HEK293T (cell line): ENCODE data around the gene SEPTIN5.

Experiments used
- CTCF ChIA-PET: fragments of 350-600 bp; formaldehyde crosslinking; extraction: SDS; loops from one replicate; lab custom pipeline; 2021; ENCODE audit warnings: antibody characterized with exemption, inconsistent platforms; lab: Yijun Ruan, JAX
- POLR2A ChIA-PET: fragments of 350-600 bp; formaldehyde crosslinking; extraction: SDS; loops from one replicate; lab custom pipeline; 2020; ENCODE audit warnings: antibody characterized with exemption, inconsistent platforms; lab: Yijun Ruan, JAX
- DNase-seq: peaks from one replicate; pipeline ENCODE4 v3.0.0; 2012; ENCODE audit warnings: mixed read lengths; ENCODE audit errors: extremely low spot score
- ARNT ChIP-seq: fragments of 450-650 bp; IDR thresholded peaks from 2 replicates; pipeline ENCODE4 v1.6.1; 2017; ENCODE audit warnings: mild to moderate bottlenecking
- BHLHE40 ChIP-seq: fragments of 450-650 bp; IDR thresholded peaks from 2 replicates; pipeline ENCODE4 v1.6.1; 2016; ENCODE audit warnings: mild to moderate bottlenecking, moderate library complexity, borderline replicate concordance
- CTBP1 ChIP-seq: fragments of 450-650 bp; IDR thresholded peaks from 2 replicates; pipeline ENCODE4 v1.6.1; 2016; ENCODE audit warnings: borderline replicate concordance
- ELF4 ChIP-seq: fragments of 450-650 bp; IDR thresholded peaks from 2 replicates; pipeline ENCODE4 v1.6.1; 2017; ENCODE audit warnings: antibody characterized with exemption
- FOXA1 ChIP-seq: fragments of 450-650 bp; IDR thresholded peaks from 2 replicates; pipeline ENCODE4 v1.6.1; 2016; ENCODE audit warnings: mild to moderate bottlenecking
- FOXK2 ChIP-seq: fragments of 450-650 bp; IDR thresholded peaks from 2 replicates; pipeline ENCODE4 v1.6.1; 2016; ENCODE audit warnings: mild to moderate bottlenecking
- FOXM1 ChIP-seq: fragments of 450-650 bp; IDR thresholded peaks from 2 replicates; pipeline ENCODE4 v1.6.1; 2017; ENCODE audit warnings: mild to moderate bottlenecking, borderline replicate concordance
- HDGF ChIP-seq: fragments of 450-650 bp; IDR thresholded peaks from 2 replicates; pipeline ENCODE4 v1.6.1; 2017; ENCODE audit warnings: antibody characterized with exemption, borderline replicate concordance
- L3MBTL2 ChIP-seq: fragments of 450-650 bp; conservative IDR thresholded peaks from 2 replicates; pipeline ENCODE4 v1.6.1; 2016; ENCODE audit warnings: mild to moderate bottlenecking
- LEF1 ChIP-seq: fragments of 450-650 bp; IDR thresholded peaks from 2 replicates; pipeline ENCODE4 v1.6.1; 2017; ENCODE audit warnings: mild to moderate bottlenecking, borderline replicate concordance
- NFRKB ChIP-seq: fragments of 450-650 bp; IDR thresholded peaks from 2 replicates; pipeline ENCODE4 v1.6.1; 2016; ENCODE audit warnings: mild to moderate bottlenecking, moderate library complexity
- SP1 ChIP-seq: fragments of 450-650 bp; IDR thresholded peaks from 2 replicates; pipeline ENCODE4 v1.6.1; 2017
- SUZ12 ChIP-seq: fragments of 450-650 bp; IDR thresholded peaks from 2 replicates; pipeline ENCODE4 v1.6.1; 2016; ENCODE audit warnings: mild to moderate bottlenecking
- TARDBP ChIP-seq: fragments of 450-650 bp; IDR thresholded peaks from 2 replicates; pipeline ENCODE4 v1.6.1; 2016
- ZNF384 ChIP-seq: fragments of 450-650 bp; IDR thresholded peaks from 2 replicates; pipeline ENCODE4 v1.6.1; 2016
- TF ChIP-seq, protein P1 (sequence below): fragments of 450-650 bp; IDR thresholded peaks from 2 replicates; pipeline ENCODE4 v1.6.1; 2016

Gene SEPTIN5

DNA sequence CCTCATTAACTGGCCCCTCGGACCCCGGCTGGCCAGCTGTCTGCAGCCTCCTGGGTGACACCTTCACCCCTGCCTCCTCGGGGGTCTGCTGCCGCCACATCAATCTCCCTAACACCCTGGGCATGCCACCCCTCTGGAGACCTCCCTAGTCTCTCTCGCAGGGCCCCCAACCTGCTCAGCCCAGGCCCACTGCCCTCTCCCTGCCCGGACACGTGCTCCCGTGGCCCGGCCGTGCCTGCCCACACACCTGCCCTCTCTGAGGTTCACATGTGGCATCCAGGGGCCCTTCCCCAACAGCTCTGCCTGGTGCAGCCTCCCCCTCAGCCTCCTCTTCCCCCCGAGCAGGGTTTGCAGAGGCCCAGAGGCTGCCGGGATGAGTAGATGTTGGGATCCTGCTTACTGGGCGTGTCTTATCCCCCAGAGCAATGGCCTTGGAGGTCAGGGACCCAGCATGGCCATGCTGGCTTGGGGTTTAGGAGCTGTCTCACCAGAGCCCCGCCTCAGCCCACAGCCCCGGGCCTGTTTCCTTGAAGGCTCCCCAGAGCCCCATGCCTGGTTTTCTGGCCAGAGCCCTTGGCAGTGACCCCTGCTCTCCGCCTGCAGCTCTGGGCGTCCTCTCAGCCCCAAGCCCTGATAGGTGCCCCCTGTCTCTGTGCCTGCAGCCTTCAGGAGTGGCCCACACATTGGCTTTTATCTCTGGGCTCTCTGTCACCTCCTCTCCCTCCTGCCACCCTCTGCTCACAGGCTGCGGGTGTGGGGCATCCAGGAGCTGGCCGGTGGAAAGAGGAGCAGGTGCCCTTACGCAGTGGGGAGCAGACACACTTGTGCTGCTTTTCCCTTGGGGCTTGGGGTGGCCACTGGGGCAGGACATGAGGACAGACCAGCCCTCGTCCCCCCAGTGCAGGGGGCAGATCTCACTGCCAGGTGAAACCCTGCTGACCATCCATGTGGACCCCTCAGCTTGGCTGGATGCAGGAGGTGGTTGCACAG lies 25.7 kb upstream of the SEPTIN5 start:
- POLR2A ChIA-PET: interaction anchor here (1.2 kb wide), 1 partner anchor 209 kb away, joined by 3 read pairs; the partner anchor contains the start of gene CDC45
- TF ChIP-seq TARDBP (no peak), CTBP1 (no peak), LEF1 (no peak), ARNT (no peak), L3MBTL2 (no peak), ZNF384 (no peak), SUZ12 (no peak), NFRKB (no peak), FOXK2 (no peak)
- TF ChIP-seq, protein P1, sequence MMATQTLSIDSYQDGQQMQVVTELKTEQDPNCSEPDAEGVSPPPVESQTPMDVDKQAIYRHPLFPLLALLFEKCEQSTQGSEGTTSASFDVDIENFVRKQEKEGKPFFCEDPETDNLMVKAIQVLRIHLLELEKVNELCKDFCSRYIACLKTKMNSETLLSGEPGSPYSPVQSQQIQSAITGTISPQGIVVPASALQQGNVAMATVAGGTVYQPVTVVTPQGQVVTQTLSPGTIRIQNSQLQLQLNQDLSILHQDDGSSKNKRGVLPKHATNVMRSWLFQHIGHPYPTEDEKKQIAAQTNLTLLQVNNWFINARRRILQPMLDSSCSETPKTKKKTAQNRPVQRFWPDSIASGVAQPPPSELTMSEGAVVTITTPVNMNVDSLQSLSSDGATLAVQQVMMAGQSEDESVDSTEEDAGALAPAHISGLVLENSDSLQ: no peak

DNA sequence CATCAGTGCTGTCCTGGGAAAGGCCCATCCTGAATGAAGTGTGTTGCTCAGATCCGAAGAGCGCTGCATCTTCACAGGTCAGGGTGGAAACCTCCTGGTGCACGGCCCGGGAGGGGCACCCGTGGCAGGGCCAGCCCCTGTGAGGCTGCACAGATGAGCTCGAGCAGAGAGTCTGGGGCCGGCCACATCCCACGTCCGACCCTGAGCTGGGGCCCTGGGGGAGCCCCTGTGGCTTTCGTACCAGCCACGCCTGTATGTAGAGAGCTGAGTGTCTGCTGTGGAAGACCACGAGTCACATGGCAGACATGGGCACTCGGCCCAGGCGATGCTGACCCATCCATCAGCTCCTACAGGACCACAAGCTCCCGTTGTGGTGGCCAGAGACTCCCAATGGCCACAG lies 24.9 kb upstream of the SEPTIN5 start:
- ChIA-PET POLR2A (interaction anchor here (1.2 kb wide), 1 partner anchor 210 kb away, joined by 3 read pairs; the partner anchor contains the start of gene CDC45), CTCF (interaction anchor here (0.7 to 1.6 kb wide), 2 partner anchors 10 to 55 kb away, joined by 7 to 24 read pairs; no protein-coding TSS in a partner anchor)
- DNase-seq: no peak
- TF ChIP-seq FOXK2: no peak
- TF ChIP-seq TARDBP: no peak
- no peak for TF ChIP-seq SUZ12
- TF ChIP-seq ELF4: no peak
- TF ChIP-seq CTBP1: no peak
- TF ChIP-seq LEF1: no peak
- no peak for TF ChIP-seq HDGF
- no peak for TF ChIP-seq FOXA1
- no peak for TF ChIP-seq FOXM1
- no peak for TF ChIP-seq L3MBTL2

More for the DNA sequence above, 25.7 kb upstream of the SEPTIN5 start:
- CTCF ChIA-PET: interaction anchor here (1.6 kb wide), 1 partner anchor 9 kb away, joined by 24 read pairs; no protein-coding TSS in a partner anchor
- DNase-seq: peak; percentile 7

DNA sequence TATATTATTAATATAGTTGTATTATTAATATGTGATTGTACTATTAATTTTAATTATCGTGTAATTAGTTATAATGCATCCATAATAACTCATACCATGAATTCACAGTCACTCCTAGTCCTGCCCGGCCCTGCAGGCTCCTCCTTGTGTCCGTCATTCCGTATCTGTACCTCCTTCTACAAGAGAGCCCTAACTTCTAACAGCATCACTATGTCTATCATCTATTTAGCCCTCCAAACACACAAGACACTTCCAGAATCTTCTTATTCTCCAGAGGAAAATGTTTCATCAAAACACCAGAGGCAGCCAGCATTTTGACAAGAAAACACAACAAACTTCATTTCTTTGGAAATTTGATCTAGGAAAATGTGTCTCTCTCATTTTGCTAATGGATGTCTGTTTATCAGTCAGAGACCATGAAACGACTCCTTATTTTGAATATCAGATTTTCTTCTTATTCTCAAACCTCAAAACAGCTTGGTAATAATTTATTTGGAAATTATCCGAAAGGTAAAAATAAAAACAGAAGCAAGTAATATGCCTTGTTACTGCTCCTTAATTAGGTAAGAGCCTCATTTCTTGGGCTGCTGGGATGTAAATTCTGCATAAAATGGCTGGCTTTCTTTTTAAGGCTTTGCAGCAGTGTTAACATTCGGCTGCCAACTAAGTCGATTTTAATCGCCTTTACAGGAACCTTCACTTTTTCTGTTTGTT lies 23.1 kb upstream of the SEPTIN5 start:
- ChIA-PET POLR2A (interaction anchor here (0.7 to 1.3 kb wide), 4 partner anchors 11 to 785 kb away, joined by 3 to 4 read pairs (median 3); partner anchors contain the start of gene DGCR6), CTCF (interaction anchor here (0.8 to 1.8 kb wide), 3 partner anchors 11 to 39 kb away, joined by 3 to 11 read pairs (median 3); no protein-coding TSS in a partner anchor)
- DNase-seq: no peak
- TF ChIP-seq SUZ12: no peak
- TF ChIP-seq SP1: no peak
- no peak for TF ChIP-seq LEF1
- no peak for TF ChIP-seq ELF4
- TF ChIP-seq TARDBP: no peak
- TF ChIP-seq FOXM1: no peak
- no peak for TF ChIP-seq ZNF384
- TF ChIP-seq, protein P1: peak; percentile 47
- no peak for TF ChIP-seq L3MBTL2

DNA sequence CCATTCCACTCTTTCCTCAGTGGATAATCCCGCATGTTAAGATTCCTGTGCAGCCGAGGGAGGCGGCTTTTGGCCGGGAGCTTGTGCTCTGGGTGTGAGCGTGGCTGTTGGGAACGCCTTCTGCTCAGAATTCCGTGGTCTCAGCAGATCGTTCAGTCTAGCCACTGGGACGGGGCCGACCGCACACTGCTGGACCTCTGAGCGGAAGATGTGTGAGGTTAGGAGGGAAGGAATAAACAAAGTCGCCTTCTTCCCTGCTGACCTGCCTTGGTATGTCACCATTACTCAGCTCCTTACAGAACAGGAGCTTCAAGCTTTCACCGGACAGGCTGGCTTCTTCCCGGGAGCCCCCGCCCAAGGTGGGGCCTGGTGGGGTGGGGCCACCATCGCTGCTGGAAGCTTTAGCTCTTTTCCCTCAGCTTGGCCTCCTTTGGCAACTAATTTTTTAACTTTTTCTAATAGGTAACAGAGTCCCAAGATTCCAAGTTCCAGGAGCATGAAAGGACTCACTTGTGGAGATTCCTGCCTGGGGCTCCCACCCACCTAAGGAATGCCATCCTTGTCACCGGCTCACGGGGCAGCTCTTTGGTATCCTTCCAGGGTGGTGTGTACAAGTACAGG lies 22.5 kb upstream of the SEPTIN5 start:
- ChIA-PET POLR2A (interaction anchor here (0.7 to 1.3 kb wide), 4 partner anchors 10 to 786 kb away, joined by 3 to 4 read pairs (median 3); partner anchors contain the start of gene DGCR6), CTCF (interaction anchor here (0.8 to 1.8 kb wide), 2 partner anchors 12 to 14 kb away, joined by 3 to 11 read pairs; no protein-coding TSS in a partner anchor)
- DNase-seq: peak; percentile 65
- no peak for TF ChIP-seq FOXA1
- TF ChIP-seq HDGF: peak; percentile 51; the same call in 1 of the 2 replicates
- TF ChIP-seq FOXM1: no peak
- TF ChIP-seq CTBP1: no peak
- TF ChIP-seq ELF4: no peak
- no peak; the same call in 1 of the 2 replicates for TF ChIP-seq L3MBTL2

DNA sequence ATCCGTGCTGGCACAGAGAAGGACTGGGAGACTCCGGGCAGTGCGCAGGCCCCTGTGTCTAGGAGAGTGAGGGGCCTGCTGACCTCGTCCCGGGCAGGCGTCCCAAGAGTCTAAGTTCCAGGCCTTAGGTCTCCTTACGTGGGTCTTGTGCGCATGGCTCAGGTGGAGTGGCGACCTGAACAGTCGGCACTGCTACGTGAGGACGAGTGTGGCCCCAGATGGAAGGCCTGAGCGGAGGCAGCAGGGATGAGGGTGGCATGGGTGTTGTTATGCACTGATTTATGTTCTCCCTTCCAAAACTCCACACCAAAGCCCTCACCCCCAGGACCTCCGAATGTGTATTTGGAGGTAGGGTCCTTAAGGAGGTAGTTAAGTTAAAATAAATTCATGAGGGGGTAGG lies 20.7 kb upstream of the SEPTIN5 start:
- POLR2A ChIA-PET: no interaction called here
- DNase-seq: no peak
- CTCF ChIA-PET: no interaction called here
- TF ChIP-seq ARNT (no peak), FOXK2 (no peak), ELF4 (no peak)

DNA sequence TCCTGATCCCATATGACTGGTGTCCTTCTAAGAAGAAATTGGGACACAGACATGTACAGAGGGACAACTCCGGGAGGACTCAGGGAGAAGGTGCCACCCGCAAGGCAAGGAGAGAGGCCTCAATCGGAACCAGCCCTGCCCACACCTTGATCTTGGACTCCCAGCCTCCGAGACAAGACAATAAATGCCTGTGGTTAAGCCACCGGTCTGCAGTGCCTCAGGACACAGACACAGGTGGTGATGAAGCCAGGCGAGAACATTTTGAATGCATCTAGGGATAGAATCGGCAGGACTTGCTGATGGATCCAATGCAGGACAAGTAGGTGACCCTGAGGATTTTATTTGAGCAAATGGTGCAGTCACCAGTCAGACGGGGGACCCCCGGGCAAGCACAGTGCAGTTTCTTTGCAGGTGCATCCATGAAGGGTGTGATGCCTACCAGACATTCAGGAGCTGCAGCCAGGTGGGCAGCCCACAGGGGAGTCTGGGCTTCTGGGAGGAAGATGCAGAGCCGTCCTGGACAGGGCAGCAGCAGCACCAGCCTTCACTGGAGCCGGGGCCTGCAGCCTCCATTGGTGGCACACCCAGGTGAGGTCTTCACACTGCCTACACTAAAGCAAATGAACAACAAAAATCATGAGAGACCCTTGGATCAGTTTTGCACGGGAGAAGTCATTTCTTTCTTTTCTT lies 20.2 kb upstream of the SEPTIN5 start:
- ChIA-PET POLR2A (no interaction called here), CTCF (no interaction called here)
- TF ChIP-seq HDGF (no peak), ZNF384 (no peak), BHLHE40 (no peak)

More for the DNA sequence above, 20.2 kb upstream of the SEPTIN5 start:
- DNase-seq: no peak
